ENCODE measurements around the gene TEX22. TPM values are rescaled to one million over a fixed set of nuclear protein-coding genes. Genes with fewer than 3 reads are reported as not detected.
A peak's percentile ranks its signal among the peaks of the same experiment; 100 is the strongest.

The TEX22 gene
- total and polyA plus RNA-seq, 2 experiments from 2014 or later: 0.21 TPM

DNA sequence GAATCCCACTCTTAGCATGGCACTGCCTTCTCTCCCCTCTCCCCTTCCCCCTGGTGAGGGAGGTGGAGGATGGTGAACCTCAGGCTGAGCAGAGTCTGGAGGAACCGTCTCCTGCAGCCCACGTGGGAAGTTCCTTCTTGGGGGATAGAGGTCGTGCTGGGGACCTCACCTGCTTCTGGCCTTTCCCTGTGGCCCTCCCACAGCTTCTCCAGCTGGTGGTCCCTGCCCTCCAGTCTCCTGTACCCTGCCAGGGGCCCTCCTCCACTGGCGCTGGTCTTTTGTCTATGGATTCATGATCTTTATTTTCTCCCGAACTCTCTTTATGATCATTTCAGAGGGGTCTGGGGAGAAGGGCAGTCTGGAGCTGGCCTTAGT, 12.3 kb downstream of the TEX22 start:
- H3K4me2 ChIP-seq: peak overlapping the region; percentile 87
- no peaks in the 10 kb centered on the region for H3K79me2 ChIP-seq (replicated peaks; ENCODE audit: insufficient read depth)
- peak overlapping the region; percentile 86 for H2AFZ ChIP-seq
- peaks cover 10% of the 10 kb centered on the region for H3K9me3 Mint-ChIP-seq
- H3K27me3 ChIP-seq (ENCODE audit: insufficient read depth): peaks cover 58% of the 10 kb centered on the region
- H3K4me3 Mint-ChIP-seq: peak overlapping the region; percentile 54
- H3K4me3 ChIP-seq: peak overlapping the region; percentile 61
- H3K27ac ChIP-seq (ENCODE audit: low read depth): no peak overlapping the region
- peaks cover 12% of the 10 kb centered on the region; the same call in 1 of the 2 replicates for H3F3A ChIP-seq (replicated peaks; ENCODE audit: low read depth)
- TF ChIP-seq STAT1 (IDR thresholded peaks at IDR 0.05; ENCODE audit: unreplicated experiment) (no peak), EZH2 (IDR thresholded peaks at IDR 0.05; ENCODE audit: low read depth, unreplicated experiment) (no peak), ZNF114 (CRISPR knock-in tag; IDR thresholded peaks at IDR 0.05) (no peak), EZH2phosphoT487 (IDR thresholded peaks at IDR 0.05; ENCODE audit: unreplicated experiment) (no peak), JUNB (IDR thresholded peaks at IDR 0.05; ENCODE audit: unreplicated experiment) (no peak), CREB1 (CRISPR knock-in tag; IDR thresholded peaks at IDR 0.05; ENCODE audit: low read depth) (no peak), NANOG (IDR thresholded peaks at IDR 0.05; ENCODE audit: borderline replicate concordance) (no peak), POLR2AphosphoS5 (IDR thresholded peaks at IDR 0.05; ENCODE audit: low read depth) (no peak), ZNF331 (CRISPR knock-in tag; IDR thresholded peaks at IDR 0.05; ENCODE audit: low read depth) (no peak)
- TF ChIP-seq, protein P1, sequence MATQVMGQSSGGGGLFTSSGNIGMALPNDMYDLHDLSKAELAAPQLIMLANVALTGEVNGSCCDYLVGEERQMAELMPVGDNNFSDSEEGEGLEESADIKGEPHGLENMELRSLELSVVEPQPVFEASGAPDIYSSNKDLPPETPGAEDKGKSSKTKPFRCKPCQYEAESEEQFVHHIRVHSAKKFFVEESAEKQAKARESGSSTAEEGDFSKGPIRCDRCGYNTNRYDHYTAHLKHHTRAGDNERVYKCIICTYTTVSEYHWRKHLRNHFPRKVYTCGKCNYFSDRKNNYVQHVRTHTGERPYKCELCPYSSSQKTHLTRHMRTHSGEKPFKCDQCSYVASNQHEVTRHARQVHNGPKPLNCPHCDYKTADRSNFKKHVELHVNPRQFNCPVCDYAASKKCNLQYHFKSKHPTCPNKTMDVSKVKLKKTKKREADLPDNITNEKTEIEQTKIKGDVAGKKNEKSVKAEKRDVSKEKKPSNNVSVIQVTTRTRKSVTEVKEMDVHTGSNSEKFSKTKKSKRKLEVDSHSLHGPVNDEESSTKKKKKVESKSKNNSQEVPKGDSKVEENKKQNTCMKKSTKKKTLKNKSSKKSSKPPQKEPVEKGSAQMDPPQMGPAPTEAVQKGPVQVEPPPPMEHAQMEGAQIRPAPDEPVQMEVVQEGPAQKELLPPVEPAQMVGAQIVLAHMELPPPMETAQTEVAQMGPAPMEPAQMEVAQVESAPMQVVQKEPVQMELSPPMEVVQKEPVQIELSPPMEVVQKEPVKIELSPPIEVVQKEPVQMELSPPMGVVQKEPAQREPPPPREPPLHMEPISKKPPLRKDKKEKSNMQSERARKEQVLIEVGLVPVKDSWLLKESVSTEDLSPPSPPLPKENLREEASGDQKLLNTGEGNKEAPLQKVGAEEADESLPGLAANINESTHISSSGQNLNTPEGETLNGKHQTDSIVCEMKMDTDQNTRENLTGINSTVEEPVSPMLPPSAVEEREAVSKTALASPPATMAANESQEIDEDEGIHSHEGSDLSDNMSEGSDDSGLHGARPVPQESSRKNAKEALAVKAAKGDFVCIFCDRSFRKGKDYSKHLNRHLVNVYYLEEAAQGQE (IDR thresholded peaks at IDR 0.05; ENCODE audit: unreplicated experiment): no peak
- TF ChIP-seq, protein P2, sequence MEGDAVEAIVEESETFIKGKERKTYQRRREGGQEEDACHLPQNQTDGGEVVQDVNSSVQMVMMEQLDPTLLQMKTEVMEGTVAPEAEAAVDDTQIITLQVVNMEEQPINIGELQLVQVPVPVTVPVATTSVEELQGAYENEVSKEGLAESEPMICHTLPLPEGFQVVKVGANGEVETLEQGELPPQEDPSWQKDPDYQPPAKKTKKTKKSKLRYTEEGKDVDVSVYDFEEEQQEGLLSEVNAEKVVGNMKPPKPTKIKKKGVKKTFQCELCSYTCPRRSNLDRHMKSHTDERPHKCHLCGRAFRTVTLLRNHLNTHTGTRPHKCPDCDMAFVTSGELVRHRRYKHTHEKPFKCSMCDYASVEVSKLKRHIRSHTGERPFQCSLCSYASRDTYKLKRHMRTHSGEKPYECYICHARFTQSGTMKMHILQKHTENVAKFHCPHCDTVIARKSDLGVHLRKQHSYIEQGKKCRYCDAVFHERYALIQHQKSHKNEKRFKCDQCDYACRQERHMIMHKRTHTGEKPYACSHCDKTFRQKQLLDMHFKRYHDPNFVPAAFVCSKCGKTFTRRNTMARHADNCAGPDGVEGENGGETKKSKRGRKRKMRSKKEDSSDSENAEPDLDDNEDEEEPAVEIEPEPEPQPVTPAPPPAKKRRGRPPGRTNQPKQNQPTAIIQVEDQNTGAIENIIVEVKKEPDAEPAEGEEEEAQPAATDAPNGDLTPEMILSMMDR (conservative IDR thresholded peaks at IDR 0.05; ENCODE audit: low read depth in 2 of 2): no peak
- TF ChIP-seq, protein P3, sequence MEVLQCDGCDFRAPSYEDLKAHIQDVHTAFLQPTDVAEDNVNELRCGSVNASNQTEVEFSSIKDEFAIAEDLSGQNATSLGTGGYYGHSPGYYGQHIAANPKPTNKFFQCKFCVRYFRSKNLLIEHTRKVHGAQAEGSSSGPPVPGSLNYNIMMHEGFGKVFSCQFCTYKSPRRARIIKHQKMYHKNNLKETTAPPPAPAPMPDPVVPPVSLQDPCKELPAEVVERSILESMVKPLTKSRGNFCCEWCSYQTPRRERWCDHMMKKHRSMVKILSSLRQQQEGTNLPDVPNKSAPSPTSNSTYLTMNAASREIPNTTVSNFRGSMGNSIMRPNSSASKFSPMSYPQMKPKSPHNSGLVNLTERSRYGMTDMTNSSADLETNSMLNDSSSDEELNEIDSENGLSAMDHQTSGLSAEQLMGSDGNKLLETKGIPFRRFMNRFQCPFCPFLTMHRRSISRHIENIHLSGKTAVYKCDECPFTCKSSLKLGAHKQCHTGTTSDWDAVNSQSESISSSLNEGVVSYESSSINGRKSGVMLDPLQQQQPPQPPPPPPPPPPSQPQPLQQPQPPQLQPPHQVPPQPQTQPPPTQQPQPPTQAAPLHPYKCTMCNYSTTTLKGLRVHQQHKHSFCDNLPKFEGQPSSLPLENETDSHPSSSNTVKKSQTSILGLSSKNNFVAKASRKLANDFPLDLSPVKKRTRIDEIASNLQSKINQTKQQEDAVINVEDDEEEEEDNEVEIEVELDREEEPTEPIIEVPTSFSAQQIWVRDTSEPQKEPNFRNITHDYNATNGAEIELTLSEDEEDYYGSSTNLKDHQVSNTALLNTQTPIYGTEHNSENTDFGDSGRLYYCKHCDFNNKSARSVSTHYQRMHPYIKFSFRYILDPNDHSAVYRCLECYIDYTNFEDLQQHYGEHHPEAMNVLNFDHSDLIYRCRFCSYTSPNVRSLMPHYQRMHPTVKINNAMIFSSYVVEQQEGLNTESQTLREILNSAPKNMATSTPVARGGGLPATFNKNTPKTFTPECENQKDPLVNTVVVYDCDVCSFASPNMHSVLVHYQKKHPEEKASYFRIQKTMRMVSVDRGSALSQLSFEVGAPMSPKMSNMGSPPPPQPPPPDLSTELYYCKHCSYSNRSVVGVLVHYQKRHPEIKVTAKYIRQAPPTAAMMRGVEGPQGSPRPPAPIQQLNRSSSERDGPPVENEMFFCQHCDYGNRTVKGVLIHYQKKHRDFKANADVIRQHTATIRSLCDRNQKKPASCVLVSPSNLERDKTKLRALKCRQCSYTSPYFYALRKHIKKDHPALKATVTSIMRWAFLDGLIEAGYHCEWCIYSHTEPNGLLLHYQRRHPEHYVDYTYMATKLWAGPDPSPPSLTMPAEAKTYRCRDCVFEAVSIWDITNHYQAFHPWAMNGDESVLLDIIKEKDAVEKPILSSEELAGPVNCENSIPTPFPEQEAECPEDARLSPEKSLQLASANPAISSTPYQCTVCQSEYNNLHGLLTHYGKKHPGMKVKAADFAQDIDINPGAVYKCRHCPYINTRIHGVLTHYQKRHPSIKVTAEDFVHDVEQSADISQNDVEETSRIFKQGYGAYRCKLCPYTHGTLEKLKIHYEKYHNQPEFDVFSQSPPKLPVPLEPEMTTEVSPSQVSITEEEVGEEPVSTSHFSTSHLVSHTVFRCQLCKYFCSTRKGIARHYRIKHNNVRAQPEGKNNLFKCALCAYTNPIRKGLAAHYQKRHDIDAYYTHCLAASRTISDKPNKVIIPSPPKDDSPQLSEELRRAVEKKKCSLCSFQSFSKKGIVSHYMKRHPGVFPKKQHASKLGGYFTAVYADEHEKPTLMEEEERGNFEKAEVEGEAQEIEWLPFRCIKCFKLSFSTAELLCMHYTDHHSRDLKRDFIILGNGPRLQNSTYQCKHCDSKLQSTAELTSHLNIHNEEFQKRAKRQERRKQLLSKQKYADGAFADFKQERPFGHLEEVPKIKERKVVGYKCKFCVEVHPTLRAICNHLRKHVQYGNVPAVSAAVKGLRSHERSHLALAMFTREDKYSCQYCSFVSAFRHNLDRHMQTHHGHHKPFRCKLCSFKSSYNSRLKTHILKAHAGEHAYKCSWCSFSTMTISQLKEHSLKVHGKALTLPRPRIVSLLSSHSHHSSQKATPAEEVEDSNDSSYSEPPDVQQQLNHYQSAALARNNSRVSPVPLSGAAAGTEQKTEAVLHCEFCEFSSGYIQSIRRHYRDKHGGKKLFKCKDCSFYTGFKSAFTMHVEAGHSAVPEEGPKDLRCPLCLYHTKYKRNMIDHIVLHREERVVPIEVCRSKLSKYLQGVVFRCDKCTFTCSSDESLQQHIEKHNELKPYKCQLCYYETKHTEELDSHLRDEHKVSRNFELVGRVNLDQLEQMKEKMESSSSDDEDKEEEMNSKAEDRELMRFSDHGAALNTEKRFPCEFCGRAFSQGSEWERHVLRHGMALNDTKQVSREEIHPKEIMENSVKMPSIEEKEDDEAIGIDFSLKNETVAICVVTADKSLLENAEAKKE (CRISPR knock-in tag; IDR thresholded peaks at IDR 0.05): no peak
- TF ChIP-seq, protein P4, sequence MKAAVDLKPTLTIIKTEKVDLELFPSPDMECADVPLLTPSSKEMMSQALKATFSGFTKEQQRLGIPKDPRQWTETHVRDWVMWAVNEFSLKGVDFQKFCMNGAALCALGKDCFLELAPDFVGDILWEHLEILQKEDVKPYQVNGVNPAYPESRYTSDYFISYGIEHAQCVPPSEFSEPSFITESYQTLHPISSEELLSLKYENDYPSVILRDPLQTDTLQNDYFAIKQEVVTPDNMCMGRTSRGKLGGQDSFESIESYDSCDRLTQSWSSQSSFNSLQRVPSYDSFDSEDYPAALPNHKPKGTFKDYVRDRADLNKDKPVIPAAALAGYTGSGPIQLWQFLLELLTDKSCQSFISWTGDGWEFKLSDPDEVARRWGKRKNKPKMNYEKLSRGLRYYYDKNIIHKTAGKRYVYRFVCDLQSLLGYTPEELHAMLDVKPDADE (IDR thresholded peaks at IDR 0.05): no peak
- H3K9me2 ChIP-seq (ENCODE audit: insufficient read depth): no peaks in the 10 kb centered on the region
- H3K36me3 ChIP-seq (ENCODE audit: insufficient read depth): no peaks in the 10 kb centered on the region
- H3K27me3 Mint-ChIP-seq (ENCODE audit: insufficient read depth, low read depth, poor library complexity): peaks cover 51% of the 10 kb centered on the region
- H3K27ac Mint-ChIP-seq: no peak overlapping the region
- peaks cover 4% of the 10 kb centered on the region; the same call in 1 of the 3 replicates for H3K36me3 Mint-ChIP-seq (ENCODE audit: low read depth)
- DNase-seq (ENCODE audit: low spot score): no peak
- no peaks in the 10 kb centered on the region for H4K20me1 ChIP-seq (replicated peaks; ENCODE audit: insufficient read depth)
- no peak for ATAC-seq
- H3K4me1 ChIP-seq (ENCODE audit: insufficient read depth): peaks cover 10% of the 10 kb centered on the region; the same call in 1 of the 2 replicates
- H3K4me1 Mint-ChIP-seq: peaks cover 18% of the 10 kb centered on the region
